Heart left ventricle (tissue), 13 donors: ENCODE measurements around the gene LMAN1L.

Source experiments
- CTCF ChIP-seq, 12 donors: fragments of 200-600 bp; sonication (generic) in 4 of 12; IDR thresholded peaks; one replicate each; pipeline versions ENCODE4 v1.5.0 to v1.8.0; 2018 to 2022; ENCODE audit warnings: antibody characterized with exemption in 12 of 12, mild to moderate bottlenecking in 5 of 12
- POLR2A ChIP-seq, 2 donors: fragments of 450-650 bp; IDR thresholded peaks; one replicate each; pipeline ENCODE4 v1.6.1; 2017; ENCODE audit warnings: antibody characterized with exemption in 2 of 2, mild to moderate bottlenecking in 2 of 2, moderate library complexity in 2 of 2
- donor health status: ischemic (EF 13 %, LVEDD 7.1; RV severe dilation, severe dysfunction).
- donor health status: DM: no; HTN: yes; CAD: no.
- donor health status: DM: no; HTN: no; CAD: no.
- donor health status: ischemic (EF 25% LVEDD 6.9; RV normal size, moderate dysfunction).
- donor health status: ischemic (EF 25% LVEDD 5.7; RV mildly dilated, moderate dysfunction).
- donor health status: ischemic (EF 35%, LVEDD 5.7; RV mildly dilated, moderate dysfunction).
- donor health status: nonischemic (EF 11% LVEDD 7.7; RV severe dilation, severe dysfunction).
- donor health status: DM: yes; HTN: yes; CAD: no.
- donor health status: PGD.
- donor health status: ischemic (EF 29% LVEDD 5.4; RV normal size, mild dysfunction).
- donor health status: nonischemic (EF 23%, LVEDD 6.1; RV moderate dilation, normal function).

- TF ChIP-seq CTCF (IDR thresholded peaks at IDR 0.05): no peak
- no peak for TF ChIP-seq POLR2A (IDR thresholded peaks at IDR 0.05)
Measured at GRCh38 chr15:74829486-74829885, 16.9 kb downstream of the LMAN1L start.
